Superior temporal gyrus (tissue), 1 donor: ENCODE results near the gene NLRP8.
"Not testable (repeated sequence)": the region's sequence is repeated elsewhere in the genome, so short reads cannot be mapped to it uniquely, and the experiment has no call there.

Source experiments
- DNase-seq: peaks from one replicate; pipeline ENCODE4 v3.0.0-alpha.2; 2016; ENCODE audit errors: extremely low spot score

Gene NLRP8

GRCh38 chr19:55947532-55947931 lies at the start of gene NLRP8:
Gene NLRP8 (plus strand): TSS chr19:55947832.
- DNase-seq = no peak

GRCh38 chr19:55898911-55899310 lies 48.7 kb upstream of the NLRP8 start:
- DNase-seq = no peak

GRCh38 chr19:55901369-55902079 lies 46.1 kb upstream of the NLRP8 start:
- DNase-seq = no peak

- no peak for DNase-seq
These were observed 45.4 kb upstream of the NLRP8 start for GRCh38 chr19:55902080-55902751.

GRCh38 chr19:55907286-55907685 lies 40.3 kb upstream of the NLRP8 start:
- no peak for DNase-seq

- no peak for DNase-seq
These were observed 39.9 kb upstream of the NLRP8 start for GRCh38 chr19:55907746-55908145.

GRCh38 chr19:55909801-55910200 lies 37.8 kb upstream of the NLRP8 start:
- no peak for DNase-seq

GRCh38 chr19:55912916-55913315 lies 34.7 kb upstream of the NLRP8 start:
- DNase-seq = no peak

- DNase-seq = no peak
These were observed 33.9 kb upstream of the NLRP8 start for GRCh38 chr19:55913643-55914268.

- no peak for DNase-seq
These were observed 24.1 kb upstream of the NLRP8 start for GRCh38 chr19:55923556-55923955.

- DNase-seq = no peak
These were observed 19.6 kb upstream of the NLRP8 start for GRCh38 chr19:55927991-55928390.

GRCh38 chr19:55929258-55929657 lies 18.4 kb upstream of the NLRP8 start:
- DNase-seq = not testable (repeated sequence)

- no peak for DNase-seq
These were observed 16.6 kb upstream of the NLRP8 start for GRCh38 chr19:55930996-55931515.

GRCh38 chr19:55931936-55932386 lies 15.7 kb upstream of the NLRP8 start, which contains the start of gene NLRP13:
Gene NLRP13 (minus strand): TSS chr19:55932336. CDS start chr19:55932311, 25 bp downstream.
- no peak for DNase-seq

- no peak for DNase-seq
These were observed 12.4 kb upstream of the NLRP8 start for GRCh38 chr19:55935206-55935605.

- DNase-seq = no peak
These were observed 8.4 kb upstream of the NLRP8 start for GRCh38 chr19:55939206-55939605.

GRCh38 chr19:55940306-55940705 lies 7.3 kb upstream of the NLRP8 start:
- DNase-seq = no peak

- not testable (repeated sequence) for DNase-seq
These were observed 2.9 kb downstream of the NLRP8 start for GRCh38 chr19:55950566-55950965.

- no peak for DNase-seq
These were observed 8.8 kb downstream of the NLRP8 start for GRCh38 chr19:55956431-55956830.

- DNase-seq = no peak
These were observed 10.7 kb downstream of the NLRP8 start for GRCh38 chr19:55958356-55958755.

GRCh38 chr19:55959996-55960675 lies 12.5 kb downstream of the NLRP8 start:
- DNase-seq = no peak

GRCh38 chr19:55962186-55962585 lies 14.6 kb downstream of the NLRP8 start:
- DNase-seq = no peak
